Mucosa of rectum (tissue), 2 donors: ENCODE measurements around the gene MRPL42.

Experiments
- H3K27ac ChIP-seq, 2 donors: one replicate each; pipeline ENCODE4 v1.7.0; 2013; ENCODE audit warnings: inconsistent platforms in 2 of 2, low read depth in 2 of 2, low read length in 2 of 2
- H3K27me3 ChIP-seq, 2 donors: one replicate each; pipeline ENCODE4 v1.7.0; 2013; ENCODE audit warnings: low read length in 2 of 2; ENCODE audit not compliant: control insufficient read depth in 2 of 2, insufficient read depth in 2 of 2
- H3K36me3 ChIP-seq, 2 donors: one replicate each; pipeline ENCODE4 v1.7.0; 2013; ENCODE audit warnings: low read length in 2 of 2; ENCODE audit not compliant: control insufficient read depth in 2 of 2, insufficient read depth in 2 of 2
- H3K4me1 ChIP-seq, 2 donors: one replicate each; pipeline ENCODE4 v1.7.0; 2013; ENCODE audit warnings: low read length in 2 of 2, mild to moderate bottlenecking in 1 of 2; ENCODE audit not compliant: control insufficient read depth in 2 of 2, insufficient read depth in 2 of 2
- H3K4me3 ChIP-seq, 2 donors: one replicate each; pipeline ENCODE4 v1.7.0; 2013; ENCODE audit warnings: low read length in 2 of 2
- H3K9ac ChIP-seq, 2 donors: one replicate each; pipeline ENCODE4 v1.7.0; 2013; ENCODE audit warnings: low read length in 2 of 2, low read depth in 1 of 2, mild to moderate bottlenecking in 1 of 2
- H3K9me3 ChIP-seq, 2 donors: one replicate each; pipeline ENCODE4 v1.7.0; 2013; ENCODE audit warnings: low read length in 2 of 2; ENCODE audit not compliant: control insufficient read depth in 2 of 2
- donor health status: healthy.
- donor health status: Normal muscosa, but diverticular disease.

The MRPL42 gene

DNA sequence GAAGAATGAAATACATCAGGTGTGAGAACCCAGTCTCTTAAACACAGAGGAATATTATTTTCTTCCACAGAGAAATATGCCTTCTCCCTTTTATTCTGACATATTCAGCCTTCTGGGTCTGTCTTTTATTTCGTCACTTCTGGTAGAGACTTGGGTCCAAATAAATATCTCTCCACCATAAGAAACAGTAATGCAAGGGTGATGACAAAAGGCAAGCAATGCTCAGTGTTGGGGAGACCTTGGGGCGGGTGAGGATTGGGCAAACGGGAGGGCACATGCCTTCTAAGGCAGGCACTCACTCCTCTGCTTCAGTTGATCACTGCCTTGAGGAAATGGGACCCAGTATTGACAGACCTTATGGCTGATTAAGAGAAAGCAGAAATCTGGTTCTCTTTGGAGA, 98.4 kb downstream of the MRPL42 start:
- Histone ChIP-seq H3K27me3 (no peaks in the 10 kb centered on the region), H3K9me3 (no peaks in the 10 kb centered on the region), H3K4me3 (no peak overlapping the region), H3K36me3 (no peaks in the 10 kb centered on the region), H3K4me1 (no peaks in the 10 kb centered on the region), H3K27ac (no peak overlapping the region), H3K9ac (no peak overlapping the region)
